Eye (tissue), 1 donor: ENCODE data around the gene ST8SIA1.

Experiments used
- DNase-seq: peaks from one replicate; pipeline ENCODE4 v3.0.0-alpha.2; 2015

ST8SIA1 gene

DNA sequence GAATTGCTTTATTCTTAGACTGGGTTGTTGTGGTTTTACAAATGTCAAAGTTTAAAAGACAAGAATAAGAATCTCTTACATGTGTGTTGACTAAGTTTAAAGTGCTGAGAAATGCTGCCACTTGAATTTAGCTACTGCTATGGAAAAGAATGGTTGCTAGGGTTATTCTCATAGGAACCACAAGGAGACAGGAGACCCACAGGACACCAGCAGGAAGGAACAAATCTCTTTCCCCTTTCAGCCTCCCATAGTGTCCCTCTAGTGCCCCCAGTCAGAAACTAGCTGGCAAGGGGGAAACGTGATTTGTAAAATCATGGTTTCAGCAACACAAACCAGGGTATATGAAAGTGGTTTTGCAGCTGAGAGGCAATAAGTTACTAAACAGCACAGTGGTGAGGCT lies 102.7 kb downstream of the ST8SIA1 start:
- no peak for DNase-seq

GRCh38 chr12:22231078-22231477 lies 103.4 kb downstream of the ST8SIA1 start:
- DNase-seq, result no peak

DNA sequence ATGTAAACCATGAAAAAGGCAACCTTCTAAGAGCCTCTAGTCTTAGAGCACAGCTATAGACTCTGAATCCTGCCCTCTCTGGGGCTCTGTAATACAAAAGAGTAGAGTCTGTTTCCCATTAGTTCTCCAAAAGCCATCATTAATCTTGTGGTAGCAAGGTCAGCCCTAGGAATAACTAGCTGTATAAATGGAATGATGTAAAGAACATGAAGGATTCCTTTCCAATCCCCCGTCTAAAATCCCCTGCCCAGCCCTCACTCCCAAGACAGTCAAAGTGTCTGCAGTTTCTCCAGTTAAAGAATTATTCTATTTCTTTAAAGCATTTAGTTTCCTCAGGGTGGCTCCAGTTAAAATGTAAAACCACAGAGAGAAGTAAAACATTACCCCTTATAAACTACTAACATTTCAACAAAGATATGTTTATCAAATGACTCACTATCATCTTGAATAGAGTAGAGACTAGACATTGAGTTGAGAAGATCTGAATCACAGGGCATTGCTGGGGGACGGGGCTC lies 104.2 kb downstream of the ST8SIA1 start:
- peak; percentile 20 for DNase-seq

DNA sequence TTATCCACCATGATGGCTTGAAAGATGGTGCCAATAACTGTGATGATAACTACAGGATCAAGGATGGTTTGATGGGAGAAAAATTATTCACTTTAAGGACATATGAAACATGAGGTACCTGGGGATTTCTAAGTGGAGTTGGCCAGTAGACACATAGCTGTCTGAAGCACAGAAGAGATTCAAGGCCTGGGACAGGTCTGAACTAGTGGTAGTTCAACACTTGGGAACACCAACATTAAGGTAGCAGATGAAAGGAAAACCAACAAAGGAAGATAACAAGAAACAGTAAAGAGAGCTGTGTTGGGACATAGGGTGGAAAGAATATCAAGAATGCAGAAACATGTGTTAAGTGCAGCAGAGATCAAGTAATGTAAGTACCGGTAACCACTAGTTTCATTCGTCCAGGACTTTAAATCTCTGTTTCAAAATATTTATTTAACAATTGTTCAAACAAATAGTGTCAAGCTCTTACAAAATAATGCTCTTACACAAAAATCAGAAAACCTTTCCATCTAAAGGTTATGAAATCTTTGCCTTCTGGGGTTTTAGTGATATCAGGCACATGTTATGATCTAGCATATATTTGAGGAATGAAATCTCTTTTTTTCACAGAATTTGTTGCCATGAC lies 104.7 kb downstream of the ST8SIA1 start:
- DNase-seq, result no peak

GRCh38 chr12:22228022-22228875 lies 106.3 kb downstream of the ST8SIA1 start:
- DNase-seq, result no peak

DNA sequence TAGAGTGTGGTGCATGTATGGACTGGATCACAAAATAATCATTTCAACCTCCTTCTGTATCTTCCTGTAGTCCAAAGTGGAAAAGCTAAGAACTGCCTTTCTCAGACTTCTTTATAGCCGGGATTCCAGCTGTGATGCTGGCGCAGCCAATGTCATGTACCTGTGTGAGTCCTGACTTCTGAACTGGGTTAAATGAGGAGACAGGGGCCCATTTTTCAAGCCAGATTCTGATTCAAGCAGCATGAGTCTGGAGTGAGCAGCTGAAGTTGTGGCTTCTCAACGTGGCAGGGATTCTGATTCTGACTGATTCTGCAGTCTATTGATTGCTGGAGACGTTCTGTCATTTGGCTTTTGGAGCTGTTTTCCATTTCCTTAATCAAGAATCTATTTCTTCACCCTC lies 111.2 kb downstream of the ST8SIA1 start:
- DNase-seq, result no peak

- no peak for DNase-seq
These were observed 117.0 kb downstream of the ST8SIA1 start for GRCh38 chr12:22217556-22217955.

DNA sequence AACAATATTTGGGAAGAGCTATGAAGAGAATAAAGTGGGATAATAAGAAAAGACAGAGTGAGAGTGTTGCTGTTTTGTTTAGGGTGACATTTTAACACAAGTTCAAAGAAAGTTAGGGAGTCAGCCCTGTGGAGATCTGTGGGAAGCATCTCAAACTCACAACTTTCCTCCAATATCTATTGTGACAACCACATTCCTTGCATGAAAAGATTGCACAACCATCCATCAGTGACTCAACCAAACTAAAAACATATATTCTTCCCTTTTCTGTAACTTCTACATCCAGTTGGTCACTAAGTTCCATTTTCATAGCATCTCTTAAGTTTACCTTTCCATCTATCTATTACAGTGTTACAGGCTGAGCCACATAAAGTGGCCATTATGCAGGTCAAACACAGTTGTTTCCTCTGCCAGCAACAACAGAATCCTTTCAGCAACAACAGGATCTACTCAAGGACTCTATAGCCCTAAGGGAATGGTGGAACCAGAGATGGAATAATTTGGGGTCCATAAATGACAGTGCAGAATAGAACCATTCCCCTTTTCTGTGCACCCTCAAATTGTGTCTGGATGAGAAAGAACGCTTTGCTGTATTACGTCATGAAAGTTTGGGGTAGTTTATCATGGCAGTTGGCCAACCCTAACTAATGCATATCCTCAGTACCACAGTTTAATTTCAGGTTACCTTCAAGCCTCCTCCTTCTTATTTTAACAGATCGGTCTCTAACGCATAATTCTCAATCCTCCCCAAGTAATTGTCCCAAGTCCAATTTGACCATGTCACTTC lies 118.8 kb downstream of the ST8SIA1 start:
- DNase-seq, result no peak

DNA sequence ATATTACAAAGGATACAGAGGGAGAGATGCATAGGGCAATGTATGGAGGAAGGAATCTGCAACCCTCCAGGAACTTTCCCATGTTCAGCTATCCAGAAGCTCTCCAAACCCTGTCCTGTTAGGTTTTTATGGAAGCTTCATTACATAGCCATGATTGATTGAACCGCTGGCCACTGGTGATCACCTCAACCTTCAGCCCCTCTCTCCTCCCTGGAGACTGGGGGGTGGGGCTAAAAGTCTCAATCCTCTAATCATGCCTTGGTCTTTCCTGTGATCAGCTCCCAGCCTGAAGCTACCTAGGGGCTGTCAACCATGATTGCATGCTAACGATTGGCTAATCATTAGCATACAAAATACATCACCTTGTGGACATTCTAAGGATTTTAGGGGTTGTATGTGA lies 123.4 kb downstream of the ST8SIA1 start:
- no peak for DNase-seq

GRCh38 chr12:22209422-22209821 lies 125.1 kb downstream of the ST8SIA1 start:
- no peak for DNase-seq

- no peak for DNase-seq
These were observed 128.3 kb downstream of the ST8SIA1 start for GRCh38 chr12:22206111-22206728.

- DNase-seq, result peak; percentile 20
These were observed 130.1 kb downstream of the ST8SIA1 start for GRCh38 chr12:22204391-22204790.

DNA sequence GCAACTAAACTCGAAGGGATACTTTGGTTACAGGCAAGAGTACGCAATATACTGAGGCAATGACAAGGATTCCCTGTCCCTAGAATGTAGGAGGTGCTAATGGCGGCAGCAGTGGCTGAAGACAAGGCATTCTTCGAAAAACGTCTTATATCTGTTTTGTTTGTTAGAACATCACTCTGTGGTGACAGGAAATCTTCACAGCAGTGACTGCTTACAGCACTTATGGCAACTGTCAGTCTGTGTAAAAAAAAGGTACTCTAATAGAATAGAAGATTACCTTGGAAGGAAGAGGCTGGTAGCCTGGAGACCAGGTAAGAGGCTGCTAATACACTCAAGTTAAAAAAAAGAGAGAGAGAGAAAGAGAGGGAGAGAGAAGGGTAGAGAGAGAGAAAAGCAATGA lies 131.7 kb downstream of the ST8SIA1 start:
- DNase-seq, result no peak

GRCh38 chr12:22201101-22201500 lies 133.4 kb downstream of the ST8SIA1 start:
- no peak for DNase-seq

DNA sequence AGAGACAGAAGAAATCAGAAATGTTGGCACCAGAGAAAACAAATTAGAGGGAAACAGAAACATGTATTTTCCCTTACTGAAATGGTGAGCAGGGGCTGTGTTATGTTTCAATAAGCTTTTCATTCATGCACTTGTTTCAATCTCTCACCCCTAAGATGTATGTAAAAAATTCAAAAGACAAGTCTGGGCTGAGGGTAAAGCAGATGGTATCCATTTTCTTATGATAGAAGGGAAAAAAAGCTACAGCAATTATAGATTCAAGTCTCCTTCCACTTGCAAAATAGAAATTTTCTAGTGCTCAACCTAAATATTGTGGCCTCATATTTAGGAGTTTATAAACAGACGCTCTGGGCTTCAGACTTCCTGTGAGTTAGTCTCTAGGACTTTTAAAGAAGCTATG lies 138.3 kb downstream of the ST8SIA1 start:
- no peak for DNase-seq

DNA sequence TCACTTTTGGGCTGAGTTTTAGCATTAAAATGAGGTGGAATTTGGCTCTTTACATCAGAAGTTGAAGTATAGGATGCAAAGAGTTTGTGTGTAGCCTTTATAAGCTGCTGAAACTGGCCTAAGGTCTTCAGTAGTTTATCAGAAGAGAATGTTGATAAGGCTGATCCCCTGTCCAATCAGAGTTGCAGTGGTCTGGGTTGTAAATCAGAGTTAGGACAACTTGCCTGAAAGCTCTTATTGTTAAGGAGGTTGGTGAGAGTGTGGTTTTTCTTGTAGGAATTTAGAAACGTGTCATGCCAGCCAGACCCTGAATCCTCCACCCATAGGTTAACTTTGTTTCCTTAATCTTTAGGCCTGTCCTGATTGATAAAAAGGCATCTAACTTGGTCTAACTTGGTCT lies 143.5 kb downstream of the ST8SIA1 start:
- no peak for DNase-seq

DNA sequence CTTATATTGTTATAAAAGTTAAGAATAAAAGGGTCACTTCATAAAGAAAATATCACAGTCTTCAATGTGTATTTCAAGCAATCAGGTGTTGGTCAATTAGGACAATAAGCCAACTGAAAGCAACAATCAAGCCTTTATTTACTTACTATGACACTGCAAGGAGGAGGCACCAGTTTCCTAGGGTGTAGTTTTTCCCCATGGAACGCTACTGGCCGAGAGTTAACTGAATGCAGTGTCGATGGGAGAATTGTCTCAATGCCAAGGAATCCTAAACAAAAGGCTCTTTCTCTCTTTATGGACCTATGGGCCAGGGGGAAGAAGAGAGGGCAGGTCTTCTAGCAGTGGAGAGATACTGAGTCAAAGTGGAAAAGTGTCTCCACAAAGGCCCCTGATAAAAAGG lies 146.1 kb downstream of the ST8SIA1 start:
- DNase-seq, result no peak

DNA sequence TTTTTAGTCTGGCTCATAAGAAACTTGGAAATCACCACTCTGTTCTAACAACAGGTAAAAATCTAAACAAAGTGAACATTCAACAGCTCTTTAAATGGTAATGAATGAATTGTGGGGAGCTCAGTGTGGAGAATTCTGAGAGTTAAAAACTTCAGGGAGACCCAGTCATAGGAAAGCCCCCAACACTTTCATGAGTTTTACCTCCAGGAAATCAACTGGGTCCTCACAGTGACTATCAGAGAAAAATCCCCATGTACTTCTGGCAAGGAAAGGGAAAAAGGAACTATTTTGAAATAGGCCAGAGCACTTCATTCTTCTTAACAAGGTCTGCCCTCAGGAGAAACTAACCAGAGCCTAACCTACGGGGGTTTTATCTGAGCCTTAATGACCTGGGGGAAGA lies 153.8 kb downstream of the ST8SIA1 start:
- DNase-seq, result no peak

GRCh38 chr12:22173177-22173576 lies 161.3 kb downstream of the ST8SIA1 start:
- no peak for DNase-seq

- no peak for DNase-seq
These were observed 162.0 kb downstream of the ST8SIA1 start for GRCh38 chr12:22172501-22172900.

GRCh38 chr12:22169376-22169775 lies 165.1 kb downstream of the ST8SIA1 start:
- no peak for DNase-seq

- DNase-seq, result no peak
These were observed 170.4 kb downstream of the ST8SIA1 start for GRCh38 chr12:22164139-22164538.

DNA sequence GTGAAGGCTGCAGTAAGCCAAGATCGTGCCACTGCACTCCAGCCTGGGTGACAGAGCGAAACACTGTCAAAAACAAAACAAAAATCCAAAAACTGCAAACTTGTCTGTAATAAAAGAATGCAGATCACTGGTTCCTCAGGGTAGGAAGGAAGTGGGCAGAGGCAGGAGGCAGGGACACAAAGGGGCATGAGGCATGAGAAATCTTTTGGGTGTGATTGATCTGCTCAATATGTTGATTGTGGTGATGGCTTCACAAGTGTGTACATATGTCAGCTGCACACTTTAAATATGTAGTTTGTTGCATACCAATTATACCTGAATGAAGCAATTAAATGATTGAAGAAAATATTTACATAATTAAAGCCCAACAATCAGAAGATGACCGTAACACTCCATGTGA lies 170.9 kb downstream of the ST8SIA1 start:
- no peak for DNase-seq
